Osteoblast (primary cell): ENCODE results near the gene MYOD1. TPM values are rescaled to one million over a fixed set of nuclear protein-coding genes. Genes with fewer than 3 reads are reported as not detected.

Experiments
- DNase-seq: peaks from one replicate; pipeline ENCODE4 v3.0.0; 2011; ENCODE audit warnings: low spot score, mixed read lengths; ENCODE audit not compliant: insufficient read length; ENCODE audit errors: missing footprints
- H2AFZ ChIP-seq: 2 replicates; pipeline ENCODE4 v1.6.0; 2011; ENCODE audit warnings: mild to moderate bottlenecking, low read length
- H3K27ac ChIP-seq: 2 replicates; pipeline ENCODE4 v1.5.1; 2011; ENCODE audit warnings: mild to moderate bottlenecking, low read depth, low read length, moderate library complexity
- H3K27me3 ChIP-seq: 2 replicates; pipeline ENCODE4 v1.6.0; 2012; ENCODE audit warnings: mild to moderate bottlenecking, control low read depth, inconsistent platforms, low read length, moderate library complexity; ENCODE audit not compliant: insufficient read depth
- H3K36me3 ChIP-seq: 2 replicates; pipeline ENCODE4 v1.5.1; 2011; ENCODE audit warnings: mild to moderate bottlenecking, low read length, control low read depth, moderate library complexity; ENCODE audit not compliant: insufficient read depth
- H3K4me1 ChIP-seq: 2 replicates; pipeline ENCODE4 v1.5.1; 2011; ENCODE audit warnings: mild to moderate bottlenecking, low read length, control low read depth, moderate library complexity; ENCODE audit not compliant: insufficient read depth
- H3K4me2 ChIP-seq: 2 replicates; pipeline ENCODE4 v1.6.0; 2011; ENCODE audit warnings: mild to moderate bottlenecking, low read length; ENCODE audit not compliant: insufficient read depth
- H3K4me3 ChIP-seq: fragments of 200-600 bp; sonication (generic); 3 replicates; pipeline ENCODE4 v1.5.1; 2012; ENCODE audit warnings: mild to moderate bottlenecking, low read length, inconsistent platforms; ENCODE audit not compliant: insufficient read depth
- H3K79me2 ChIP-seq: 2 replicates; pipeline ENCODE4 v1.6.0; 2012; ENCODE audit warnings: mild to moderate bottlenecking, low read length, control low read depth, inconsistent platforms; ENCODE audit not compliant: insufficient read depth
- H3K9me3 ChIP-seq: 2 replicates; pipeline ENCODE4 v1.5.1; 2011; ENCODE audit warnings: low read depth, low read length, control low read depth
- H4K20me1 ChIP-seq: 2 replicates; pipeline ENCODE4 v1.6.0; 2012; ENCODE audit warnings: mild to moderate bottlenecking, low read length, control low read depth; ENCODE audit not compliant: insufficient read depth
- CTCF ChIP-seq: IDR thresholded peaks from 2 replicates; pipeline ENCODE4 v1.5.1; 2011; ENCODE audit warnings: mild to moderate bottlenecking, low read depth, low read length, moderate library complexity; ENCODE audit errors: extremely low read depth
- total RNA-seq: library from RNA; depleted of rRNA; stranded (reverse); fragments of >200 nt; gene quantifications from 2 replicates; pipeline ENCODE4 v1.2.3, GENCODE V29; 2012

Gene MYOD1
- total RNA-seq, 1 donor = not detected

GRCh38 chr11:17693531-17693930 is 25.8 kb upstream of the MYOD1 start:
- DNase-seq = no peak
- no peaks in the 10 kb centered on the region for H3K79me2 ChIP-seq
- H3K27me3 ChIP-seq = peaks cover 75% of the 10 kb centered on the region
- H3K36me3 ChIP-seq = no peaks in the 10 kb centered on the region
- H3K27ac ChIP-seq = no peak overlapping the region
- H3K9me3 ChIP-seq = no peaks in the 10 kb centered on the region
- no peak overlapping the region for H2AFZ ChIP-seq
- no peak for TF ChIP-seq CTCF
- H3K4me3 ChIP-seq = no peak overlapping the region
- no peak overlapping the region for H3K4me2 ChIP-seq
- no peaks in the 10 kb centered on the region for H3K4me1 ChIP-seq
- H4K20me1 ChIP-seq = no peaks in the 10 kb centered on the region

GRCh38 chr11:17694494-17695110 is 24.8 kb upstream of the MYOD1 start:
- no peak for DNase-seq
- Histone ChIP-seq H3K36me3 (no peaks in the 10 kb centered on the region), H3K4me2 (no peak overlapping the region), H3K27me3 (peaks cover 71% of the 10 kb centered on the region), H4K20me1 (no peaks in the 10 kb centered on the region), H3K9me3 (no peaks in the 10 kb centered on the region), H3K4me1 (no peaks in the 10 kb centered on the region), H2AFZ (no peak overlapping the region), H3K4me3 (no peak overlapping the region), H3K79me2 (no peaks in the 10 kb centered on the region), H3K27ac (no peak overlapping the region)
- TF ChIP-seq CTCF = no peak

GRCh38 chr11:17695454-17696441 is 23.6 kb upstream of the MYOD1 start:
- TF ChIP-seq CTCF = no peak
- H3K4me2 ChIP-seq = no peak overlapping the region
- no peak overlapping the region for H3K27ac ChIP-seq
- peaks cover 66% of the 10 kb centered on the region for H3K27me3 ChIP-seq
- H2AFZ ChIP-seq = no peak overlapping the region
- H3K4me1 ChIP-seq = no peaks in the 10 kb centered on the region
- no peak for DNase-seq
- H3K36me3 ChIP-seq = no peaks in the 10 kb centered on the region
- H3K79me2 ChIP-seq = no peaks in the 10 kb centered on the region
- no peak overlapping the region for H3K4me3 ChIP-seq
- H4K20me1 ChIP-seq = no peaks in the 10 kb centered on the region
- no peaks in the 10 kb centered on the region for H3K9me3 ChIP-seq

- Histone ChIP-seq H3K27ac (no peak overlapping the region), H4K20me1 (no peaks in the 10 kb centered on the region), H3K9me3 (no peaks in the 10 kb centered on the region), H2AFZ (no peak overlapping the region), H3K4me3 (no peak overlapping the region), H3K27me3 (peaks cover 59% of the 10 kb centered on the region), H3K36me3 (no peaks in the 10 kb centered on the region), H3K79me2 (no peaks in the 10 kb centered on the region), H3K4me1 (no peaks in the 10 kb centered on the region), H3K4me2 (no peak overlapping the region)
- no peak for TF ChIP-seq CTCF
- DNase-seq = no peak
Measured at GRCh38 chr11:17696741-17697140, 22.6 kb upstream of the MYOD1 start.
